ENCODE measurements around the gene CD82. TPM values are rescaled to one million over a fixed set of nuclear protein-coding genes. Genes with fewer than 3 reads are reported as not detected.
"Not testable (repeated sequence)": the region's sequence is repeated elsewhere in the genome, so short reads cannot be mapped to it uniquely, and the experiment has no call there.

Gene CD82
- polyA plus RNA-seq, 3 donors = 40.8 to 89.0 (median 43.0) TPM

DNA sequence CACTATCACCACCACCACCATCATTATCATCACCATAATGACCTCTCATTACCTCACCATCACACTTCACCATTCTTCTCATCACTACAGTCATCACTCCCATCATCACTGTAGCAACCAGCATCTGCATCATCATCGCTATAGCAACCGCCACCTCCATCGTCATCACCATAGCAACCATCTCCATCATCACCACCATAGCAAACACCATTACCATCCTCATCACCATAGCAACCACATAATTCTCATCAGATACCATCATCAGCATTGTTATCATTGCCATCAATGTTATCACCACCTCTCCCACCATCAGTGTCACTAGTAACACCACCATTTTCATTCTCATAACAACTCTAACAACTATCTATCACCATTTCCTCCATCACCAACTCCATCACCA lies 23.1 kb upstream of the CD82 start:
- Mint-ChIP-seq H3K9me3 (peaks cover 0 to 3% (median 2%) of the 10 kb centered on the region in 7 donors), H3K27ac (no peak overlapping the region), H3K36me3 (no peaks in the 10 kb centered on the region), H3K4me1 (peaks cover 4% of the 10 kb centered on the region), H3K4me3 (no peak overlapping the region), H3K27me3 (ENCODE audit: low read depth in 3 of 3) (peaks cover 0 to 1% (median 1%) of the 10 kb centered on the region in 3 donors)
- intact Hi-C loops (cut with micrococcal nuclease) = no loop called here
- H4K20me1 ChIP-seq (ENCODE audit: insufficient read depth, low read length) = no peaks in the 10 kb centered on the region
- no peak overlapping the region for H3K9ac ChIP-seq (ENCODE audit: insufficient read depth, low read length, poor library complexity, severe bottlenecking)
- no peaks in the 10 kb centered on the region for H3K79me2 ChIP-seq (ENCODE audit: insufficient read depth, low read length)
- H3K9me3 ChIP-seq (replicated peaks in 1 of 2; ENCODE audit: control insufficient read depth in 1 of 2, insufficient read depth in 1 of 2, low read length in 2 of 2) = no peaks in the 10 kb centered on the region
- no peak overlapping the region for H3K4me3 ChIP-seq (replicated peaks in 1 of 3; ENCODE audit: low read depth in 2 of 3, low read length in 3 of 3)
- no peaks in the 10 kb centered on the region for H3K27me3 ChIP-seq (ENCODE audit: control insufficient read depth in 2 of 2, insufficient read depth in 2 of 2, low read length in 2 of 2)
- WGBS (ENCODE audit: insufficient coverage) = 100% methylated on average over 3 of the region's 3 CpGs
- no peak overlapping the region for H3K4me2 ChIP-seq (replicated peaks; ENCODE audit: extremely low read depth, low read length, poor library complexity, severe bottlenecking)
- no peak overlapping the region for H2AFZ ChIP-seq (ENCODE audit: insufficient read depth, low read depth, low read length, poor library complexity, severe bottlenecking)
- H3K36me3 ChIP-seq (replicated peaks in 1 of 2; ENCODE audit: control insufficient read depth in 1 of 2, insufficient read depth in 2 of 2, low read length in 2 of 2) = no peaks in the 10 kb centered on the region
- no peak overlapping the region for H3K27ac ChIP-seq (ENCODE audit: low read depth in 1 of 2, low read length in 2 of 2)
- H3K4me1 ChIP-seq (ENCODE audit: control insufficient read depth in 1 of 2, insufficient read depth in 2 of 2, low read length in 2 of 2) = no peaks in the 10 kb centered on the region
- TF ChIP-seq, protein P1, sequence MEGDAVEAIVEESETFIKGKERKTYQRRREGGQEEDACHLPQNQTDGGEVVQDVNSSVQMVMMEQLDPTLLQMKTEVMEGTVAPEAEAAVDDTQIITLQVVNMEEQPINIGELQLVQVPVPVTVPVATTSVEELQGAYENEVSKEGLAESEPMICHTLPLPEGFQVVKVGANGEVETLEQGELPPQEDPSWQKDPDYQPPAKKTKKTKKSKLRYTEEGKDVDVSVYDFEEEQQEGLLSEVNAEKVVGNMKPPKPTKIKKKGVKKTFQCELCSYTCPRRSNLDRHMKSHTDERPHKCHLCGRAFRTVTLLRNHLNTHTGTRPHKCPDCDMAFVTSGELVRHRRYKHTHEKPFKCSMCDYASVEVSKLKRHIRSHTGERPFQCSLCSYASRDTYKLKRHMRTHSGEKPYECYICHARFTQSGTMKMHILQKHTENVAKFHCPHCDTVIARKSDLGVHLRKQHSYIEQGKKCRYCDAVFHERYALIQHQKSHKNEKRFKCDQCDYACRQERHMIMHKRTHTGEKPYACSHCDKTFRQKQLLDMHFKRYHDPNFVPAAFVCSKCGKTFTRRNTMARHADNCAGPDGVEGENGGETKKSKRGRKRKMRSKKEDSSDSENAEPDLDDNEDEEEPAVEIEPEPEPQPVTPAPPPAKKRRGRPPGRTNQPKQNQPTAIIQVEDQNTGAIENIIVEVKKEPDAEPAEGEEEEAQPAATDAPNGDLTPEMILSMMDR (IDR thresholded peaks at IDR 0.05) = no peak
- peak in 1 of 3 donors; percentile 24 for DNase-seq

DNA sequence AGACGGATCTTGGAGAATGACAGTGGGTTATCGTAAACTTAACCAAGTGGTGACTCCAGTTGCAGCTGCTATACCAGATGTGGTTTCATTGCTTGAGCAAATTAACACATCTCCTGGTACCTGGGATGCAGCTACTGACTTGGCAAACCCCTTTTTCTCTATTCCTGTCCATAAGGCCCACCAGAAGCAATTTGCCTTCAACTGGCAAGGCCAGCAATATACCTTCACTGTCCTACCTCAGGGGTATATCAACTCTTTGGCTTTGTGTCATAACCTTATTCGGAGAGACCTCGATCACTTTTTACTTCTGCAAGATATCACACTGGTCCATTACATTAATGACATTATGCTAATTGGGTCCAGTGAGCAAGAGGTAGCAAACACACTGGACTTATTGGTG lies 18.5 kb upstream of the CD82 start:
- H2AFZ ChIP-seq (ENCODE audit: insufficient read depth, low read depth, low read length, poor library complexity, severe bottlenecking); H3K4me3 ChIP-seq (replicated peaks in 1 of 3; ENCODE audit: low read depth in 2 of 3, low read length in 3 of 3); H4K20me1 ChIP-seq (ENCODE audit: insufficient read depth, low read length); H3K36me3 Mint-ChIP-seq; DNase-seq; H3K4me1 Mint-ChIP-seq; H3K27me3 Mint-ChIP-seq (ENCODE audit: low read depth in 3 of 3); H3K4me2 ChIP-seq (replicated peaks; ENCODE audit: extremely low read depth, low read length, poor library complexity, severe bottlenecking); H3K9me3 Mint-ChIP-seq; H3K4me3 Mint-ChIP-seq; H3K4me1 ChIP-seq (ENCODE audit: control insufficient read depth in 1 of 2, insufficient read depth in 2 of 2, low read length in 2 of 2); H3K36me3 ChIP-seq (replicated peaks in 1 of 2; ENCODE audit: control insufficient read depth in 1 of 2, insufficient read depth in 2 of 2, low read length in 2 of 2); H3K79me2 ChIP-seq (ENCODE audit: insufficient read depth, low read length); H3K27ac Mint-ChIP-seq; H3K27me3 ChIP-seq (ENCODE audit: control insufficient read depth in 2 of 2, insufficient read depth in 2 of 2, low read length in 2 of 2); H3K9ac ChIP-seq (ENCODE audit: insufficient read depth, low read length, poor library complexity, severe bottlenecking); H3K27ac ChIP-seq (ENCODE audit: low read depth in 1 of 2, low read length in 2 of 2); H3K9me3 ChIP-seq (replicated peaks in 1 of 2; ENCODE audit: control insufficient read depth in 1 of 2, insufficient read depth in 1 of 2, low read length in 2 of 2); intact Hi-C loops (cut with micrococcal nuclease): not testable (repeated sequence)
- no CpG with 5 or more reads among the region's 4 CpGs for WGBS (ENCODE audit: insufficient coverage)

DNA sequence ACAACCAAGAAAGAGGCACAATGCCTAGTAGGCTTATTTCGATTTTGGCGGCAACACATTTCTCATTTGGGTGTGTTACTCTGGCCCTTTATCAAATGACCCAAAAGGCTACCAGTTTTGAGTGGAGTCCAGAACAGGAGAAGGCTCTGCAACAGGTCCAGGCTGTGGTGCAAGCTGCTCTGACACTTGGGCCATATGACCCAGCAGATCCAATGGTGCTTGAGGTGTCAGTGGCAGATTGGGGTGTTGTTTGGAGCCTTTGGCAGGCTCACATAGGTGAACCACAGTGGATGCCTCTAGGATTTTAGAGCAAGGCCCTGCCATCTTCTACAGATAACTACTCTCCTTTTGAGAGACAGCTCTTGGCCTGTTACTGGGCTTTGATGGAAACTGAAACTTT lies 17.9 kb upstream of the CD82 start:
- 100% methylated on average over 2 of the region's 2 CpGs for WGBS (ENCODE audit: insufficient coverage)
- H3K27ac ChIP-seq (ENCODE audit: low read depth in 1 of 2, low read length in 2 of 2); DNase-seq; H3K36me3 ChIP-seq (replicated peaks in 1 of 2; ENCODE audit: control insufficient read depth in 1 of 2, insufficient read depth in 2 of 2, low read length in 2 of 2); H3K4me2 ChIP-seq (replicated peaks; ENCODE audit: extremely low read depth, low read length, poor library complexity, severe bottlenecking); H3K9ac ChIP-seq (ENCODE audit: insufficient read depth, low read length, poor library complexity, severe bottlenecking); H3K4me3 Mint-ChIP-seq; H4K20me1 ChIP-seq (ENCODE audit: insufficient read depth, low read length); H2AFZ ChIP-seq (ENCODE audit: insufficient read depth, low read depth, low read length, poor library complexity, severe bottlenecking); H3K27me3 Mint-ChIP-seq (ENCODE audit: low read depth in 3 of 3); H3K79me2 ChIP-seq (ENCODE audit: insufficient read depth, low read length); H3K4me3 ChIP-seq (replicated peaks in 1 of 3; ENCODE audit: low read depth in 2 of 3, low read length in 3 of 3); H3K4me1 ChIP-seq (ENCODE audit: control insufficient read depth in 1 of 2, insufficient read depth in 2 of 2, low read length in 2 of 2); H3K9me3 Mint-ChIP-seq; intact Hi-C loops (cut with micrococcal nuclease); H3K4me1 Mint-ChIP-seq; H3K27me3 ChIP-seq (ENCODE audit: control insufficient read depth in 2 of 2, insufficient read depth in 2 of 2, low read length in 2 of 2); H3K36me3 Mint-ChIP-seq; H3K9me3 ChIP-seq (replicated peaks in 1 of 2; ENCODE audit: control insufficient read depth in 1 of 2, insufficient read depth in 1 of 2, low read length in 2 of 2): not testable (repeated sequence)
- peak overlapping the region in 1 of 7 donors; percentile 16 for H3K27ac Mint-ChIP-seq

All from CD14-positive monocyte (primary cell).